Epithelial cell of prostate (primary cell): ENCODE measurements around the gene ELMO1.

Experiments used
- DNase-seq: peaks from one replicate; pipeline ENCODE4 v3.0.0-alpha.2; 2011; ENCODE audit warnings: low read depth, low spot score
- H3K27ac ChIP-seq: fragments of 450-650 bp; 2 replicates; pipeline ENCODE4 v1.5.1; 2017; ENCODE audit warnings: mild to moderate bottlenecking

The ELMO1 gene

GRCh38 chr7:37434529-37434928 is 14.1 kb downstream of the ELMO1 start:
- DNase-seq: no peak
- no peak overlapping the region for H3K27ac ChIP-seq

- H3K27ac ChIP-seq: no peak overlapping the region
- no peak for DNase-seq
These were observed 15.5 kb downstream of the ELMO1 start for GRCh38 chr7:37433166-37433565.

GRCh38 chr7:37432281-37432920 is 16.3 kb downstream of the ELMO1 start:
- no peak overlapping the region for H3K27ac ChIP-seq
- no peak for DNase-seq

- H3K27ac ChIP-seq: no peak overlapping the region
- no peak for DNase-seq
These were observed 17.3 kb downstream of the ELMO1 start for GRCh38 chr7:37431413-37431812.

- no peak for DNase-seq
These were observed 18.0 kb downstream of the ELMO1 start for GRCh38 chr7:37430640-37431039.

GRCh38 chr7:37430171-37430570 is 18.5 kb downstream of the ELMO1 start:
- H3K27ac ChIP-seq: no peak overlapping the region
- DNase-seq: no peak

More at GRCh38 chr7:37430640-37431039, 18.0 kb downstream of the ELMO1 start:
- H3K27ac ChIP-seq: no peak overlapping the region

- no peak overlapping the region for H3K27ac ChIP-seq
- no peak for DNase-seq
These were observed 19.3 kb downstream of the ELMO1 start for GRCh38 chr7:37429435-37429791.

GRCh38 chr7:37428681-37429434 is 19.8 kb downstream of the ELMO1 start:
- no peak overlapping the region for H3K27ac ChIP-seq
- no peak for DNase-seq

- no peak for DNase-seq
- no peak overlapping the region for H3K27ac ChIP-seq
These were observed 21.3 kb downstream of the ELMO1 start for GRCh38 chr7:37427276-37427940.

GRCh38 chr7:37425498-37425897 is 23.2 kb downstream of the ELMO1 start:
- H3K27ac ChIP-seq: no peak overlapping the region
- no peak for DNase-seq

GRCh38 chr7:37424995-37425394 is 23.7 kb downstream of the ELMO1 start:
- H3K27ac ChIP-seq: no peak overlapping the region
- no peak for DNase-seq

- H3K27ac ChIP-seq: no peak overlapping the region
- DNase-seq: no peak
These were observed 24.1 kb downstream of the ELMO1 start for GRCh38 chr7:37424521-37424920.

GRCh38 chr7:37421861-37422500 is 26.7 kb downstream of the ELMO1 start:
- DNase-seq: no peak

GRCh38 chr7:37420946-37421695 is 27.5 kb downstream of the ELMO1 start:
- no peak overlapping the region for H3K27ac ChIP-seq
- DNase-seq: no peak

More at GRCh38 chr7:37421861-37422500, 26.7 kb downstream of the ELMO1 start:
- H3K27ac ChIP-seq: no peak overlapping the region

- DNase-seq: no peak
- H3K27ac ChIP-seq: no peak overlapping the region
These were observed 29.2 kb downstream of the ELMO1 start for GRCh38 chr7:37419496-37419895.

GRCh38 chr7:37418381-37418780 is 30.3 kb downstream of the ELMO1 start:
- DNase-seq: no peak
- no peak overlapping the region for H3K27ac ChIP-seq

GRCh38 chr7:37417107-37417474 is 31.6 kb downstream of the ELMO1 start:
- H3K27ac ChIP-seq: no peak overlapping the region
- no peak for DNase-seq

GRCh38 chr7:37416378-37417106 is 32.1 kb downstream of the ELMO1 start:
- no peak overlapping the region for H3K27ac ChIP-seq

GRCh38 chr7:37415629-37416028 is 33.0 kb downstream of the ELMO1 start:
- DNase-seq: no peak

More at GRCh38 chr7:37416378-37417106, 32.1 kb downstream of the ELMO1 start:
- DNase-seq: no peak

More at GRCh38 chr7:37415629-37416028, 33.0 kb downstream of the ELMO1 start:
- no peak overlapping the region for H3K27ac ChIP-seq
